Thyroid gland (tissue), 4 donors: ENCODE results near the gene CEACAM1. TPM values are rescaled to one million over a fixed set of nuclear protein-coding genes. Genes with fewer than 3 reads are reported as not detected.
"Not testable (repeated sequence)": the region's sequence is repeated elsewhere in the genome, so short reads cannot be mapped to it uniquely, and the experiment has no call there.

Experiments
- DNase-seq, 2 donors: peaks; one replicate each; pipeline ENCODE4 v3.0.0-alpha.2; 2019
- H3K27ac ChIP-seq, 3 donors: fragments of 200-600 bp; sonication (generic); 1 replicate in 2 of 3; 2 replicates in 1 of 3; pipeline ENCODE4 v1.5.1; 2016 to 2019; ENCODE audit warnings: mild to moderate bottlenecking in 1 of 3, moderate library complexity in 1 of 3
- H3K27me3 ChIP-seq: fragments of 200-600 bp; sonication (generic); one replicate; pipeline ENCODE4 v1.5.1; 2019
- H3K36me3 ChIP-seq, 2 donors: fragments of 200-600 bp; sonication (generic); one replicate each; pipeline ENCODE4 v1.5.1; 2016 to 2019
- H3K4me1 ChIP-seq, 2 donors: fragments of 200-600 bp; sonication (generic); one replicate each; pipeline ENCODE4 v1.5.1; 2017 to 2019
- H3K4me3 ChIP-seq, 3 donors: fragments of 200-600 bp; sonication (generic); replicated peaks in 1 of 3; 1 replicate in 2 of 3; 2 replicates in 1 of 3; pipeline ENCODE4 v1.5.1; 2016; ENCODE audit warnings: mild to moderate bottlenecking in 1 of 3
- H3K9me3 ChIP-seq: fragments of 200-600 bp; sonication (generic); one replicate; pipeline ENCODE4 v1.5.1; 2017
- POLR2A ChIP-seq, 2 donors: fragments of 450-650 bp; IDR thresholded peaks; one replicate each; pipeline ENCODE4 v1.6.1; 2017; ENCODE audit warnings: antibody characterized with exemption in 2 of 2, mild to moderate bottlenecking in 2 of 2, moderate library complexity in 1 of 2
- WGBS, 2 donors: methylation state at CpG; one replicate each; pipeline ENCODE4 v1.1.5; 2017; 5-methylcytosine and 5-hydroxymethylcytosine counted together
- intact Hi-C: fragments of 100-400 bp; cut with DNase I; formaldehyde crosslinking; loops from one replicate; pipeline ENCODE4 v1.15.1; 2023
- total RNA-seq, 4 donors: library from RNA; depleted of rRNA; stranded (reverse); fragments of >200 nt; gene quantifications; one replicate each; pipeline ENCODE4 v1.2.3, GENCODE V29; 2016
- TF ChIP-seq, protein P1 (sequence below), 6 experiments: fragments of 200-600 bp in 3 of 6; fragments of 450-650 bp in 3 of 6; sonication (generic) in 3 of 6; IDR thresholded peaks; one replicate each; pipeline ENCODE4 v1.5.1; 2016 to 2019; ENCODE audit warnings: antibody characterized with exemption in 6 of 6, mild to moderate bottlenecking in 2 of 6, inconsistent platforms in 1 of 6, moderate library complexity in 1 of 6

The CEACAM1 gene
- total RNA-seq, 4 donors from 2014 or later = 2.1 to 21.5 (median 3.6) TPM

DNA sequence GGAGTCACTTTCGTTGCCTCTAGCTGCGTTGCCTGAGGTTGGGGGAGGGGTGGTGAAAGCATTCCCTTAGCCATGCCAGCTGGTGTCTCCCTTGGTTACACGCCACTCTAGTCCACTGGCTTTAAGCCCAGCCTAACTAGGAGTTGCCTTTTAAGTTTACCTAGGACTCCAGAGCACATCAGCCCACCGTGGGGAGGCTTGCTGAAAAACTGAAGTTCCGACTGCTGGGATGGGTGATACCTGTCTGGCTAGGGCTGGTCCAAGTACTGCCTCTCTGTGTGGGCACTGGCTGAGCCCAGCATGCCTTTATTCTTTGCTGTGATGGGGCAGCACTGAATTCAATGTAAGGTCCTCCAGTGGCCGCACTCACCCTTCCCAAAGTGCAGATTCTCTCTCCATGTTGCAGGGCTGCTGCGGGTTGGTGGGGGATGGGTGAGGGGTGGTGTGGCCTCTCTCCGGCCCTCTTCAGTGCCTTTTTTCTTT lies 11.8 kb upstream of the CEACAM1 start:
- Histone ChIP-seq H3K36me3 (no peaks in the 10 kb centered on the region), H3K27me3 (no peaks in the 10 kb centered on the region), H3K4me1 (no peaks in the 10 kb centered on the region), H3K9me3 (no peaks in the 10 kb centered on the region), H3K27ac (no peak overlapping the region), H3K4me3 (no peak overlapping the region)
- WGBS, 2 donors = 38 to 42% methylated on average over 8 of the region's 8 CpGs
- no peak for DNase-seq
- intact Hi-C loops = no loop called here
- TF ChIP-seq, protein P1, sequence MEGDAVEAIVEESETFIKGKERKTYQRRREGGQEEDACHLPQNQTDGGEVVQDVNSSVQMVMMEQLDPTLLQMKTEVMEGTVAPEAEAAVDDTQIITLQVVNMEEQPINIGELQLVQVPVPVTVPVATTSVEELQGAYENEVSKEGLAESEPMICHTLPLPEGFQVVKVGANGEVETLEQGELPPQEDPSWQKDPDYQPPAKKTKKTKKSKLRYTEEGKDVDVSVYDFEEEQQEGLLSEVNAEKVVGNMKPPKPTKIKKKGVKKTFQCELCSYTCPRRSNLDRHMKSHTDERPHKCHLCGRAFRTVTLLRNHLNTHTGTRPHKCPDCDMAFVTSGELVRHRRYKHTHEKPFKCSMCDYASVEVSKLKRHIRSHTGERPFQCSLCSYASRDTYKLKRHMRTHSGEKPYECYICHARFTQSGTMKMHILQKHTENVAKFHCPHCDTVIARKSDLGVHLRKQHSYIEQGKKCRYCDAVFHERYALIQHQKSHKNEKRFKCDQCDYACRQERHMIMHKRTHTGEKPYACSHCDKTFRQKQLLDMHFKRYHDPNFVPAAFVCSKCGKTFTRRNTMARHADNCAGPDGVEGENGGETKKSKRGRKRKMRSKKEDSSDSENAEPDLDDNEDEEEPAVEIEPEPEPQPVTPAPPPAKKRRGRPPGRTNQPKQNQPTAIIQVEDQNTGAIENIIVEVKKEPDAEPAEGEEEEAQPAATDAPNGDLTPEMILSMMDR (IDR thresholded peaks at IDR 0.05) = no peak
- no peak for TF ChIP-seq POLR2A (IDR thresholded peaks at IDR 0.05)

DNA sequence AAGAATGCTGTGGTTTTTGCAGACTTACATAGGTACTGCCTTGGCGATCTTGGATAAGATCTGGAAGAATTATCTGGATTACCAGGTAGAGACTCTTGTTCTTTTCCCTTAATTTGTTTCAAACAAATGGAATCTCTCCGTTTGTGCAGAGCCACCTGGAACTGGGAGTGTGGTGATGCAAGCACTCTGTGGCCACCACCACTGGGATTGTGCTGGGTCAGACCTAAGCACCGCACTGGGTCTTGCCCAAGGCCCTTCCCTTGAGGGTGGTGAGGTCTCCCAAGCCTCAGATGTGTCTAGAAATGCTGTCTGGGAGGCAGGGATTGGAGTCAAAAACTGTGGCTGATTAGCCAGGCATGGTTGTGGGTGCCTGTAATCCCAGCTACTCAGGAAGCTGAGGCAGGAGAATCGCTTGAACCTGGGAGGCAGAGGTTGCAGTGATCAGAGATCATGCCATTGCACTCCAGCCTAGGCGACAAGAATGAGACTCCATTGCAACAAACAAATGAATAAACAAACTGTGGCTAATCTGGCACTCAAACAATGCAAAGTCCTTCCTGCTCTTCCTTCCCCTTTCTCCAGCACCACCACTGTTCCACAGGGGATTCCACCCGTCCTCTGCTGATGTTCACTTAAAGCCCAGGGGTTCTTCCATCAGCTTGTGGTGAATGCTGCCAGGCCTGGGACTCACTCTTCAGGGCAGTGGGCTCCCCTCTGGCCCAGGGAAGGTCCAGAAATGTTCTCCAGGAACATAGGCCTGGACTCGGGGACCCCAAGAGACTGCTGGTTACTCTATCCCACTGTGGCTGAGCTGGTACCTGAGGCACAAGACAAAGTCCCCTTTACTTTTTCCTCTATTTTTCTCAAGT lies 10.8 kb upstream of the CEACAM1 start:
- DNase-seq = no peak
- H3K4me1 ChIP-seq = no peaks in the 10 kb centered on the region
- H3K36me3 ChIP-seq = no peaks in the 10 kb centered on the region
- no peaks in the 10 kb centered on the region for H3K27me3 ChIP-seq
- WGBS, 2 donors = 74 to 76% methylated on average over 7 of the region's 7 CpGs
- TF ChIP-seq, protein P1 (IDR thresholded peaks at IDR 0.05) = no peak
- TF ChIP-seq POLR2A (IDR thresholded peaks at IDR 0.05) = no peak
- no peak overlapping the region for H3K4me3 ChIP-seq
- intact Hi-C loops = no loop called here
- no peak overlapping the region for H3K27ac ChIP-seq
- no peaks in the 10 kb centered on the region for H3K9me3 ChIP-seq

DNA sequence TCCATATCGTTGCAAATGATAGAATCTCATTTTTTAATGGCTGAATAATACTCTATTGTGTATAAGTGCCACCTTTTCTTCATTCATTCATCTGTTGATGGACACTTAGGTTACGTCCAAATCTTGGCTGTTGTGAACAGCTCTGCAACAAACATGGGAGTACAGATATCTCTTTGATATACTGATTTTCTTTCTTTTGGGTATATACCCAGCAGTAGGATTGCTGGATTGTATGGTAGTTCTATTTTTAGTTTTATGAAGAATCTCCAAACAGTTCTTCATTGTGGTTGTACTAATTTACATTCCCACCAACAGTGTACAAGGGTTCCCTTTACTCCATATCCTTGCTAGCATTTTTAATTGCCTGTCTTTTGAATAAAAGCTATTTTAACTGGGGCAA lies 7.0 kb upstream of the CEACAM1 start:
- WGBS, 2 donors = 69 to 73% methylated on average over 2 of the region's 2 CpGs
- H3K4me1 ChIP-seq, H3K27me3 ChIP-seq, H3K4me3 ChIP-seq, intact Hi-C loops, H3K27ac ChIP-seq, H3K9me3 ChIP-seq, H3K36me3 ChIP-seq, DNase-seq: not testable (repeated sequence)

DNA sequence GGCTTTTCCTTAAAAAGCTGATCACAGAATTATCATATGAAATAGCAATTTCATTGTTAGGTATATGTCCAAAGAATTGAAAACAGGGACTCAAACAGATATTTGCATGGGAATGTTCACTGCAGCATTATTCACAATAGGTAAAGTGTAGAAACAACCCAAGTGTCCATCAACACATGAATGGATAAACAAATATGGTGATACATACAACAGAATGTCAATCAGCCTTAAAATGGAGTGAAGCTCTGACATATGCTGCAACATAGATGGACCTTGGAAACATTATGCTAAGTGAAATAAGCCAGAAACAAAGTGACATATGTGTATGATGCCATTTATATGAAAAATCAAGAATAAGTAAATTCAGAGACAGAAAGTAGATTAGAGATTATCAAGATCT lies 6.1 kb upstream of the CEACAM1 start:
- no peaks in the 10 kb centered on the region for H3K4me1 ChIP-seq
- TF ChIP-seq POLR2A (IDR thresholded peaks at IDR 0.05) = no peak
- TF ChIP-seq, protein P1 (IDR thresholded peaks at IDR 0.05) = no peak
- intact Hi-C loops = no loop called here
- H3K36me3 ChIP-seq = no peaks in the 10 kb centered on the region
- no peak overlapping the region for H3K4me3 ChIP-seq
- DNase-seq = no peak
- no peaks in the 10 kb centered on the region for H3K27me3 ChIP-seq
- no peaks in the 10 kb centered on the region for H3K9me3 ChIP-seq
- H3K27ac ChIP-seq = no peak overlapping the region

DNA sequence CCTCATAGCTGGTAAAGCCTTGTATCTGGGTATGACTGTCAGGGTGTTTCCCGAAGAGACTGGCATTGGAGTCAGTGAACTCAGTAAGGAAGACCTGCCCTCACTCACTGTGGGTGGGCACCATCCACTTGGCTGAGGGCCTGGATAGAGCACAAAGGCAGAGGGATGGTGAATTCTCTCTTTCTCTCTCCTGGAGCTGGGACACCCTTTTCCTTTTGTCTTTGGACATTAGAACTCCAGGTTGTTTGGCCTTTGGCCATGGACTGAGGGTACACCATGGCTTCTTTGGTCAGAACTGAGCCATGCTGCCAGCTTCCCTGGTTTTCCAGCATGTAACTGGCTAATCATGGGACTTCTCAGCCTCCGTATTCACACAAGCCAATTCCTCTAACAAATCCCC lies 4.6 kb upstream of the CEACAM1 start:
- intact Hi-C loops = no loop called here
- Histone ChIP-seq H3K27ac (no peak overlapping the region), H3K4me3 (no peak overlapping the region), H3K4me1 (peaks cover 0 to 8% of the 10 kb centered on the region in 2 donors), H3K27me3 (no peaks in the 10 kb centered on the region), H3K36me3 (no peaks in the 10 kb centered on the region), H3K9me3 (no peaks in the 10 kb centered on the region)
- TF ChIP-seq, protein P1 (IDR thresholded peaks at IDR 0.05) = no peak
- TF ChIP-seq POLR2A (IDR thresholded peaks at IDR 0.05) = no peak
- no peak for DNase-seq
- 94 to 100% methylated on average over 2 of the region's 2 CpGs for WGBS, 2 donors
